MG63 (cell line): ENCODE data around the gene DEK. TPM values are rescaled to one million over a fixed set of nuclear protein-coding genes. Genes with fewer than 3 reads are reported as not detected.
"Not testable (repeated sequence)": the region's sequence is repeated elsewhere in the genome, so short reads cannot be mapped to it uniquely, and the experiment has no call there.

Experiments used
- DNase-seq: peaks from one replicate; pipeline ENCODE4 v3.0.0-alpha.2; 2020
- H3K27me3 ChIP-seq: fragments of 250-450 bp; sonication (Bioruptor Pico); 2 replicates; pipeline ENCODE4 v1.5.1; 2020; ENCODE audit warnings: mild to moderate bottlenecking, moderate library complexity
- H3K36me3 ChIP-seq: fragments of 250-450 bp; sonication (Bioruptor Pico); 2 replicates; pipeline ENCODE4 v1.5.1; 2020; ENCODE audit warnings: mild to moderate bottlenecking, moderate library complexity
- H3K4me3 ChIP-seq: fragments of 250-450 bp; sonication (Bioruptor Pico); 2 replicates; pipeline ENCODE4 v1.5.1; 2020; ENCODE audit warnings: mild to moderate bottlenecking, moderate library complexity
- H3K9me3 ChIP-seq: fragments of 250-450 bp; sonication (Bioruptor Pico); 2 replicates; pipeline ENCODE4 v1.5.1; 2020; ENCODE audit warnings: mild to moderate bottlenecking, moderate library complexity
- total RNA-seq: library from RNA; depleted of rRNA; stranded (reverse); fragments of >200 nt; shearing (Covaris generic); gene quantifications from 2 replicates; pipeline ENCODE4 v1.2.3, GENCODE V29; 2014; ENCODE audit warnings: low replicate concordance; rRNA removed

DEK gene
- total RNA-seq, 1 experiment from 2014 or later, result 86.4 TPM

GRCh38 chr6:18187701-18188100, 76.6 kb downstream of the DEK start:
- Histone ChIP-seq H3K4me3 (no peak overlapping the region), H3K36me3 (no peaks in the 10 kb centered on the region), H3K9me3 (no peaks in the 10 kb centered on the region), H3K27me3 (no peaks in the 10 kb centered on the region)
- DNase-seq, result no peak

DNA sequence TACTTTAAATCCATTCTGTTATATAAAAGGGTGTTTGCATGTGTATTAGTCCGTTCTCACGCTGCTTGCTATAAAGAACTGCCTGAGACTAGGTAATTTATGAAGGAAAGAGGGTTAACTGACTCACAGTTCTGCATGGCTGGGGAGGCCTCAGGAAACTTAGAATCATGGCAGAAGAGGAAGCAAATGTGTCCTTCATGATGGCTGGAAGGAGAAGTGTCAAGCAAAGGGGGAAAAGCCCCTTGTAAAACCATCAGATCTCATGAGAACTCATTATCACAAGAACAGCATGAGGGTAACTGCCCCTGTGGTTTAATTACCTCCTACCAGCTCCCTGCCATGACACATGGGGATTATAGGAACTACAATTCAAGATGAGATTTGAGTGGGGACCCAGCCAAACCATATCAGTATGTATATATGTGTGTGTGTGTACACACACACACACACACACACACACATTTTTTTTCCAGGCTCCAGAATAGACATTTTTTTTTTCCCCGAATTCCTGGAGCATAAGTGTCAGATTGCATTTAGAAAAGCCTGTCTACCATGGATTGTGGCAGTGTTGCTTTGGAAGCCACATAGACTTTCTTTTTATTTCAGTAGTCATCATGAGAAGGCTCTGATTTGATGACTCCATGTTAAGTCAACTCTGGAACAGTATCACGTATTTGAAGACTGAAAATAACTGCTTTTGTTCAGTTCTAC, 77.6 kb downstream of the DEK start:
- H3K9me3 ChIP-seq, result no peaks in the 10 kb centered on the region
- no peak for DNase-seq

GRCh38 chr6:18186033-18186432, 78.3 kb downstream of the DEK start:
- Histone ChIP-seq H3K27me3 (no peaks in the 10 kb centered on the region), H3K36me3 (no peaks in the 10 kb centered on the region), H3K9me3 (no peaks in the 10 kb centered on the region), H3K4me3 (no peak overlapping the region)
- DNase-seq, result no peak

More for the DNA sequence above, 77.6 kb downstream of the DEK start:
- no peaks in the 10 kb centered on the region for H3K36me3 ChIP-seq
- H3K4me3 ChIP-seq, result no peak overlapping the region
- no peaks in the 10 kb centered on the region for H3K27me3 ChIP-seq

DNA sequence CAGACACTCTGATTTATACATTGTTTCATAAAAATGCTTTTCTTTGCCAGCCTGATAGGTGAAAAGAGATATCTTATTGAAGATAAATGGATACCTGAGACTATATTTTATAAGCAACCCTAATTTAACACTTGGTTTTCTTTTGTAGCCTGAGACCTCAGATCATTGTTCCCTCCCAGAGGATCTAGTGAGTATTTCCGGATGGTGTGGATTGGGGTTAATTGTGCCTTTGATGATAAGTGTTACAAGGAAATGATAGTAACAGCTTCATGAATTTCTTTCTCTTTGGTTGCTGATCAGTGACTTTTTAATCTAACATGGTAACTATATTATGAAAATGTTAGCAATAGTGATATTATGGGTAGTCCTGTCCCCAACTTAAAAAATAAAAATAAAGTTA, 78.7 kb downstream of the DEK start:
- H3K36me3 ChIP-seq, result no peaks in the 10 kb centered on the region
- H3K27me3 ChIP-seq, result no peaks in the 10 kb centered on the region
- no peaks in the 10 kb centered on the region for H3K9me3 ChIP-seq
- no peak for DNase-seq
- no peak overlapping the region for H3K4me3 ChIP-seq

DNA sequence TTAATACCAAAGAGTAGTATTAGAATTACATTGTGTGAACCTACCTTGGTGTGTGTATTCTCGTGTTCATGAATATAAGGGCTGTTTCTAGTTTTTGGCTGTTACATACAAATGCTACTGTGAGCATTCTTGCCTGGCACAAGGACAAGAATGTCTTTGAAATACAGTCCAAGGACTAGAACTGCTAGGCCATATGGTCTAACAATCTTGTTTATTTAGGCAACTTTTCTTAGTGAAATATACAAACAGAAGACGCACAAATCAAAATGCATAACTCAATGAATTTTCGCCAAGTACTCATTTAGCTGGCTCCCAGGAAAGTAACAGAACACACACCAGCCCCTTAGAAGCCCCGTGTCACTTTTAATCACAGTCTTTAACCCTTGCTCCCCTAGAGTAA, 80.6 kb downstream of the DEK start:
- Histone ChIP-seq H3K9me3 (no peaks in the 10 kb centered on the region), H3K36me3 (no peaks in the 10 kb centered on the region), H3K27me3 (no peaks in the 10 kb centered on the region), H3K4me3 (no peak overlapping the region)
- DNase-seq, result no peak

DNA sequence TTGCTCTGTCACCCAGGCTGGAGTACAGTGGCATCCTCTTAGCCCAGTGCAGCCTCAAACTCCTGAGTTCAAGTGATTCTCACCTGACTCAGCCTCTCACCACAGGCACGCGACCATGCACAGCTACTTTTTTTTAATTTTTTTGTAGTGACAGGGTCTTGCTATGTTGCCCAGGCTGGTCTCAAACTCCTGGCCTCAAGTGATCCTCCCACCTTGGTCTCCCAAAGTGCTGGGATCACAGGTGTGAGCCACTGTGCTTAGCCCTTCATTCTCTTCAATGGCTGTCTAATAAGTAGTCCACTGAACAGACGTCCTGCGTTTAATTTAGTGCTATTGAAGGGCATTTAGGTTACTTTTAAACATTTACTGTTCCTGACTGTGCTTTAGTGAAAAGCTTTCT, 81.8 kb downstream of the DEK start:
- H3K27me3 ChIP-seq, result no peaks in the 10 kb centered on the region
- no peak for DNase-seq
- no peaks in the 10 kb centered on the region for H3K9me3 ChIP-seq
- H3K4me3 ChIP-seq, result no peak overlapping the region
- no peaks in the 10 kb centered on the region for H3K36me3 ChIP-seq

DNA sequence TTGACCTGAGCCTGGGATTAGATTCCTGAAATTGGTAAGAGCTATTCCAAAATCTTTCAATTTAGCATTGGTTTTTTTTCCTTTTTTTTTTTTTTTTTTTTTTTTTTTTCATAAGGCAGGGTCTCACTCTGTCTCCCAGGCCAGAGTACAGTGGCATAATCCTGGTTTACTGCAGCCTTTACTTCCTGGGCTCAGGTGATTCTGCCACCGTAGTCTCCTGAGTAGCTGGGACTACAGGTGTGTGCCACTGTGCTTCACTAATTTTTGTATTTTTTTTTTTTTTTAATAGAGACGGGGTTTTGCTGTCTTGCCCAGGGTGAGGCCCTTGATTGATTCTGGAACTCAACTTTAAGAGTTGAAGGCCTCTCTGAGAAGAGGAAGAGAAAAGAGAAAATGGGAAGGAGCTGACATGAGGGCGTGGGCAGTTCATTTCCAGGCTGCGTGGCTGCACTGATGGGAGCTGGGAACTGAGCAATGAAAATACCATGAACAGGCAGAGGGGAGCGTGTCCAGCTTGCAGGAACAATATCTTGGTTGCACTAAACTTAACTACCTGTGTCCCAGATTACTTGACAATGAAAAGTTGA, 84.5 kb downstream of the DEK start:
- no peaks in the 10 kb centered on the region for H3K27me3 ChIP-seq
- no peaks in the 10 kb centered on the region for H3K9me3 ChIP-seq
- no peak for DNase-seq
- no peaks in the 10 kb centered on the region for H3K36me3 ChIP-seq
- H3K4me3 ChIP-seq, result no peak overlapping the region

DNA sequence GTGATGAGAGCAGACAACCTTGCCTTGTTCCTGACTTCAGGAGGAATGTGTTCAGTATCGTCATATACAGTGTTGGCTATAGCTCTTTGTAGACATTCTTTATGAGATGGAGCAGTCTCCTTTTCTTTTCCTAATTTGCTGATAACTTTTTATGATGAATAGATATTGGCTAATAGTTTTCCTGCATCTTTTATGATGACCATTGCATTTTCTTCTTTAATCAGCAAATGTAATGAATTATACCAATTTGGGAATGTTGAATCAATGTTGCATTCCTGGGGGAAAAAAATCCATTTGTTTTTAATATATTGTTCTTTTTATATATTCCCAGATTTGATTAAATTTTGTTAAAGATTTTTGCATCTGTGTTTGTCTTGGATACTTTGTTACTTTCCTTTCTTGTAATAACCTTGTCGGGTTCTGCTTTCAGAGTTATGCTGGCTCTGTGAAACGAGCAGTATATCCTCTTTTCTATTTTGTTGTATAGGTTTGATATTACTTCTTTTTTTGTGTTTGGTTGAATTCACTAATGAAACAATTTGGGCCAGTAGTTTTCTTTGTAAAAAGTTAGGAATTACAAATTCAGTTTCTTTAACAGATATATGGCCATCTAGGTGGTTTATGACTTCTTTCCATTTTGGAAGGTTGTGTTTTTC, 85.2 kb downstream of the DEK start:
- Histone ChIP-seq H3K4me3 (no peak overlapping the region), H3K9me3 (no peaks in the 10 kb centered on the region), H3K27me3 (no peaks in the 10 kb centered on the region), H3K36me3 (no peaks in the 10 kb centered on the region)
- DNase-seq, result no peak

DNA sequence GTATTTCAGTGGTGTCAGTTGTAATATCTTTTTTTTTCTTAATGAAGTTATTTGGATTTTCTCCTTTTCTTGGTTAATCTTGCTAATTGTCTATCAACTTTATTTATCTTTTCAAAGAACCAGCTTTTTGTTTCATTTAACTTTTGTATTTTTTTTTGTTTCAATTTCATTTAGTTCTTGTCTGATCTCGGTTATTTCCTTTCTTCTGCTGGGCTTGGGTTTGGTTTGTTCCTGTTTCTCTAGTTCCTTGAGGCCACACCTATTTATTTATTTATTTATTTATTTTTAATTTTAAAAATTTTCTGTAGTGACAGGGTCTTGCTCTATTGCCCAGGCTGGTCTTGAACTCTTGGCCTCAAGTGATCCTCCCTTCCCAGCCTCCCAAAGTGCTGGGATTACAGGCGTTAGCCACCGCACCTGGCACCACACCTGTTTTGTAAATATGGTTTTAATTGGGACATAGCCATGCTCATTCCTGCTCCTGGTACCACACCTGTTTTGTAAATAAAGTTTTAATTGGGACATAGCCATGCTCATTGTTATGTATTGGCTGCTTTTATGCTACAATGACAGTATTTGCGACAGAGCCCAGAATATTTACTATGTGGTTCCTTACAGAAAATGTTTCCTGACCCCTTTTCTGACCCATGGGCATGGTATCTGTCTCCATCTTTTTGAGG, 86.9 kb downstream of the DEK start:
- no peak for DNase-seq
- H3K9me3 ChIP-seq, result no peaks in the 10 kb centered on the region
- no peaks in the 10 kb centered on the region for H3K36me3 ChIP-seq
- H3K4me3 ChIP-seq, result no peak overlapping the region
- H3K27me3 ChIP-seq, result no peaks in the 10 kb centered on the region

- not testable (repeated sequence) for DNase-seq, H3K36me3 ChIP-seq, H3K4me3 ChIP-seq, H3K27me3 ChIP-seq, H3K9me3 ChIP-seq
These were observed 88.1 kb downstream of the DEK start for GRCh38 chr6:18176198-18176597.

Other genes with a start within 250 kb of the DEK start
- 0.49 TPM in 1 of 2 replicates, not detected in the other for gene NHLRC1, start 141.9 kb downstream of the DEK start, total RNA-seq
- 8.3 and 9.5 TPM in 2 replicates for gene TPMT, start 109.5 kb downstream of the DEK start, total RNA-seq
- gene KDM1B, start 109.1 kb downstream of the DEK start, total RNA-seq, result 11.0 and 20.2 TPM in 2 replicates
- 1.9 and 4.3 TPM in 2 replicates for gene RNF144B, start 122.8 kb upstream of the DEK start, total RNA-seq